Testis (tissue), 2 donors: Measurements from ENCODE around the gene ITGAE.

ENCODE experiments used
- POLR2A ChIP-seq: fragments of 450-650 bp; IDR thresholded peaks from one replicate; pipeline ENCODE4 v1.6.1; 2017; ENCODE audit warnings: antibody characterized with exemption, mild to moderate bottlenecking, moderate library complexity
- TF ChIP-seq, protein P1 (sequence below), 3 experiments: fragments of 450-650 bp in 2 of 3; fragments of 200-600 bp in 1 of 3; sonication (generic) in 1 of 3; IDR thresholded peaks; one replicate each; pipeline ENCODE4 v1.5.1; 2016 to 2019; ENCODE audit warnings: antibody characterized with exemption in 3 of 3, mild to moderate bottlenecking in 2 of 3, moderate library complexity in 1 of 3

DNA sequence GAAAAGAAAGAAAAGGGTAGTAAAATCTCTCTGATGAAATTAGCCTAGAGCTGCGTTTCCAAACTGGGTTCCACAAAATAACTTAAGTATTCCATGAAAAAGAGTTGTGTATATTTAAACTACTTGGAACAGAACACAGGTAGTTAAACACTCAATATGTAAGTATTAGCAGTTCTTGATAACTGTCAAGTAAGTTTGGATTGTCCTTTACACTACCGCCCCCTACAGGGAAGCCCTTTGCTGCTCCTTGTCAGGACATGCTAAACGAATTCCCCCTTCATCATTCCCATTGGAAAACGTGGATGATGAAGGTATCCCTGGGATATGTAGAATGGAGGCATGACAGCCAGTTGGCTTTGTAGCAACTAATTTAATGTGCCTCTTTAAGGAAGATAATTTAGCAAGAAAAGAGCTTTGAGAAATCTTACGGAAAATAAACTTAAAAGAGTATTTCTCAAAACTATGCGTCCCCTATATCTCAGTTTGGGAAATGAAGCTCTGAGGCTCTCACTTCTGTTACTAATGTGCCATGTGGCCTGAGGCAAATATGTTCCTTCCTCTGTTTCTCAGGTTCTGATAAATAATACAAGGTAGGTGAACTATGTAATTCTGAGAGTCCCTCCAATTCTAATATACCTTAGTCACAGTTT, 26.3 kb upstream of the ITGAE start:
- TF ChIP-seq, protein P1, sequence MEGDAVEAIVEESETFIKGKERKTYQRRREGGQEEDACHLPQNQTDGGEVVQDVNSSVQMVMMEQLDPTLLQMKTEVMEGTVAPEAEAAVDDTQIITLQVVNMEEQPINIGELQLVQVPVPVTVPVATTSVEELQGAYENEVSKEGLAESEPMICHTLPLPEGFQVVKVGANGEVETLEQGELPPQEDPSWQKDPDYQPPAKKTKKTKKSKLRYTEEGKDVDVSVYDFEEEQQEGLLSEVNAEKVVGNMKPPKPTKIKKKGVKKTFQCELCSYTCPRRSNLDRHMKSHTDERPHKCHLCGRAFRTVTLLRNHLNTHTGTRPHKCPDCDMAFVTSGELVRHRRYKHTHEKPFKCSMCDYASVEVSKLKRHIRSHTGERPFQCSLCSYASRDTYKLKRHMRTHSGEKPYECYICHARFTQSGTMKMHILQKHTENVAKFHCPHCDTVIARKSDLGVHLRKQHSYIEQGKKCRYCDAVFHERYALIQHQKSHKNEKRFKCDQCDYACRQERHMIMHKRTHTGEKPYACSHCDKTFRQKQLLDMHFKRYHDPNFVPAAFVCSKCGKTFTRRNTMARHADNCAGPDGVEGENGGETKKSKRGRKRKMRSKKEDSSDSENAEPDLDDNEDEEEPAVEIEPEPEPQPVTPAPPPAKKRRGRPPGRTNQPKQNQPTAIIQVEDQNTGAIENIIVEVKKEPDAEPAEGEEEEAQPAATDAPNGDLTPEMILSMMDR (IDR thresholded peaks at IDR 0.05), result peak; percentile 30 to 50 (median 45)
- TF ChIP-seq POLR2A, result no peak
